GM12801 (cell line): ENCODE measurements around the gene TCN1.

Source experiments
- TF ChIP-seq, protein P1 (sequence below): IDR thresholded peaks from one replicate; pipeline ENCODE4 v1.5.1; 2011; ENCODE audit warnings: control low read depth; ENCODE audit not compliant: insufficient read length; ENCODE audit errors: extremely low read depth

The TCN1 gene

DNA sequence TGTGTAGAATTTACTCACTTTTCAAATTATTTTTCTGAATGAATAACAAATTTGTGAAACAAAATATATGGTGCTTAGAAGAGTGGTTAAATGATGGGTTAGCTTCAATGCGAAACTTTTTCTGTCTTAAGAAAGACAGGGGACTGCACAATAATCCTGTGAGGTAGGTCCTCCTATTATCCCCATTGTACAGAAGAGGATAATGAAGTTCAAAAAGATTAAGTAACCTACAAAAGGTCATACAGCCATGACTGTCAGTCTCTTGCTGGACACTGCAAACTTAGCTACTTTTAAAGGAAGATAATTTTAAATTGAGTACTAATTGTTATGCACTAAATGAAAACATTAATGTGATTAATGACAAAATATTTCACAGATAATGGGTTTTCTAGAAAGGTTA is 17.3 kb upstream of the TCN1 start:
- TF ChIP-seq, protein P1, sequence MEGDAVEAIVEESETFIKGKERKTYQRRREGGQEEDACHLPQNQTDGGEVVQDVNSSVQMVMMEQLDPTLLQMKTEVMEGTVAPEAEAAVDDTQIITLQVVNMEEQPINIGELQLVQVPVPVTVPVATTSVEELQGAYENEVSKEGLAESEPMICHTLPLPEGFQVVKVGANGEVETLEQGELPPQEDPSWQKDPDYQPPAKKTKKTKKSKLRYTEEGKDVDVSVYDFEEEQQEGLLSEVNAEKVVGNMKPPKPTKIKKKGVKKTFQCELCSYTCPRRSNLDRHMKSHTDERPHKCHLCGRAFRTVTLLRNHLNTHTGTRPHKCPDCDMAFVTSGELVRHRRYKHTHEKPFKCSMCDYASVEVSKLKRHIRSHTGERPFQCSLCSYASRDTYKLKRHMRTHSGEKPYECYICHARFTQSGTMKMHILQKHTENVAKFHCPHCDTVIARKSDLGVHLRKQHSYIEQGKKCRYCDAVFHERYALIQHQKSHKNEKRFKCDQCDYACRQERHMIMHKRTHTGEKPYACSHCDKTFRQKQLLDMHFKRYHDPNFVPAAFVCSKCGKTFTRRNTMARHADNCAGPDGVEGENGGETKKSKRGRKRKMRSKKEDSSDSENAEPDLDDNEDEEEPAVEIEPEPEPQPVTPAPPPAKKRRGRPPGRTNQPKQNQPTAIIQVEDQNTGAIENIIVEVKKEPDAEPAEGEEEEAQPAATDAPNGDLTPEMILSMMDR: no peak

DNA sequence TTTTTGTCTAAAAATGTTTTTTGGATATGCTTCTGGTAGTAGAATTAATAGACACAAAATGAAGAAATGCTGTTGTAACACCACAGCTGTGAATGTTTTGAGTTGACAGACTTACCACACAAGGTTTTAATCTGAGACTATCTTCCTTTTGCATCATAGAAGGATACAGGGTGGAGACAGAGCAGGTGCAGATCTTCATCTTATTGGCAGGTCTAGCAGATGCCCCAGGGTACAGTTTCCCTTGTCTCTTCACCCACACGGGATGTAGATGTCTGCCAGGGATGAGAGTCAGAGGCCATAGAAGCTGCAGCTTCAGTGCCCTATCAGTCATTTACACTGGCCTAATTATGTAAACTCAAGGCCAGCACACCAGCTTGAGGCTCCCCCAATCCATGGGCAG is 13.3 kb upstream of the TCN1 start:
- TF ChIP-seq, protein P1: no peak

DNA sequence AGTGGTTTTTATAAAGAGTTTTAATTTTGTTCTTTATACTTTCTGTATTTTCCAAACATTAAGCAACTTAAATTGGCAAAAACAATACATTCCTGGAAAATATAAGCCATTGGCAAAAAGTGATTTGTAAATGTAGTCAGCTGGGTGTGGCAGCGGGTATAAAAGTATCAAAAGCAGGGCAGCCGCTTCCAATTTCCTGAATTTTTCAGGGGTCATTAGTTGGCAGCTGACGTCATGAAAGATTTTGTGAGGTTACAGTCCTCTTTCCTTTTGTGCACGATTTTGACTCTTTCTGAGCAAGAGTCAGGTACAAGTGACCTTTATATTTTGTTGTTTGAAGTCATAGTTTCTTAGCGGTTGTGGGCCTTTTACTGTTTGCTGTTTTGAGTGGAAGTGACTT is 12.3 kb upstream of the TCN1 start, which contains the start of gene OOSP3:
Gene OOSP3 (plus strand): TSS at position 208 of the 400 bp plus-strand sequence. CDS start 27 bp downstream, at position 235.
- TF ChIP-seq, protein P1: no peak

DNA sequence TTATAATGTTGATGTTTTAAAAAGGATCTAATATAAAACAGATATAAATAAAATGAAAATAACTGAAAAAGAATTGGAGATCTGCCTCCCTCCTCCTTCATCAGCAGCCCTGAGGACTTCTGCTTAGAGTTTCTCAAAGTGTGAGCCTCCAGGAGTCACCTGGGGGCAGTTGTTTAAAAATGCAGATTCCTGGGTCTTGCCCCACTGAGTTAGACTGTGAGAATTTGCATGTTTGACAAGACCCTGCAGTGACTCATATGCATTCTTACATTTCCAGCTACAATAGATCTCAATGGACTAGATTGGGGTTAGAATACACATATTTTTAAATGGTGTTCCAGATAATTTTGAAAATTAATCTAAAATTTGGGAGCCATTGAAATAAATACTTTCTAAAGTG is 11.5 kb upstream of the TCN1 start:
- TF ChIP-seq, protein P1: no peak

GRCh38 chr11:59877325-59877724 is 11.0 kb upstream of the TCN1 start:
- TF ChIP-seq, protein P1: no peak

DNA sequence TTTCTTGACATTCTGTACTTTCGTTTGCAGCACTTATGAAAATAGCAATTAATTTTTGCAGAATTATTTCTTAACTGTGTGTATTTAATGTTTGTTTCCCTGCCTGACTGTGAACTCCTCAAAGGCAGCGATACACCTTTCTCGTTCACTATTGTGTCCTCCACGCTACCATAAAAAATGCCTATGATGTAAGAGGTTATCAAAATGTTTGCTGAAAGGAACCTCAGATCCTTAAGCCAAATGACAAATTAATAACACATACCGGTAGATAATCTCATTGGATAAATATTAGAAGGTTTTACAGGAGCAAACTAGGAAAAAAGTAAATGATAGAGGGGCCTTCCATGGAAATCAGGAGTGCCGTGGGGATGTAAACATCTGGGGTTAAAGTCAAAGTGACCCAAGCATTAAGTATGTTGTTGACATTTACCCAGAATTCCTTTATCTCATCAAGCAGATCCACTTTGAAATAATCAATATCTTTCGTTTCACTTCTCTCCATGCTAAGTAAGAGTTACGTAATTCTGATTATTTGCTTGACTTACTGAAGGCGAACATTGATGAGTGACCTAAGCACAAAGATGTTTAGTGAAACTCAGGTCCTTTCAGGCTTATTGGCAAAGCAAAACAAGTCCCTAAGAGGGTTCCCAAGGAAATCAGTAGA is 9.7 kb upstream of the TCN1 start:
- TF ChIP-seq, protein P1: no peak

DNA sequence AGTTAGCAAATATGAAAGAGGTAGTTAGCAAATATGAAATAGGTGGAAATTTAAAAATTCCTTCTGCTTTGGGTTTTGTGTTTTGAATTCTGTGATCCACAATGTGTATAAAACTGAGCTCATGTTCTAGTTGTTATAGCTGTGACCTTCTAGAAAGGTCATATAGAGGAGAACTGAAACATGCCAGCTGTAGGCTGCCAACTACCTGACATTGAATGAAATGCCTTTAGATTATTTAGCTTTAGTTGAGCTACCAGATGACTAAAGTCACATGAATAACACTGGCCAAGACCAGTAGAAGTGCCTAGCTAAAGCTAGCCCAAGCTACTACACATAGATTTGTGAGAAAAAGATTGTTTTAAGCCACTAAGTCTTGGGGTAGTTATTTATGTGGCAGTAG is 5.8 kb upstream of the TCN1 start:
- TF ChIP-seq, protein P1: no peak
